K562 (cell line): Measurements from ENCODE around the gene ANO8. TPM values are rescaled to one million over a fixed set of nuclear protein-coding genes. Genes with fewer than 3 reads are reported as not detected.

Experiments
- CBX1 ChIP-seq: sonication (generic); IDR thresholded peaks from 2 replicates; pipeline ENCODE4 v1.6.1; 2016; ENCODE audit warnings: antibody characterized with exemption, low read depth, mild to moderate bottlenecking
- GATA2 ChIP-seq: sonication (generic); formaldehyde crosslinking; IDR thresholded peaks from 2 replicates; pipeline ENCODE4 v1.4.0; 2020; ENCODE audit warnings: mild to moderate bottlenecking, missing genetic modification reagents
- KLF13 ChIP-seq: fragments of 450-650 bp; IDR thresholded peaks from 2 replicates; pipeline ENCODE4 v1.6.1; 2016; ENCODE audit warnings: missing genetic modification characterization, low read depth, mild to moderate bottlenecking, missing compliant biosample characterization, moderate library complexity, borderline replicate concordance
- NELFE ChIP-seq: IDR thresholded peaks from 2 replicates; pipeline ENCODE4 v1.6.1; 2011; ENCODE audit warnings: mild to moderate bottlenecking; ENCODE audit not compliant: insufficient read depth, insufficient read length
- PML ChIP-seq: IDR thresholded peaks from 2 replicates; pipeline ENCODE4 v1.6.1; 2012; ENCODE audit warnings: low read length, inconsistent platforms
- RNF2 ChIP-seq: sonication (generic); IDR thresholded peaks from 2 replicates; pipeline ENCODE4 v1.6.1; 2016
- SIN3A ChIP-seq, 2 experiments: fragments of 150-350 bp in 1 of 2; IDR thresholded peaks; 2 replicates each; pipeline ENCODE4 v1.6.1; 2011 to 2016; ENCODE audit warnings: borderline replicate concordance in 2 of 2, low read depth in 2 of 2, low read length in 2 of 2, mild to moderate bottlenecking in 2 of 2, moderate library complexity in 2 of 2; ENCODE audit not compliant: control insufficient read depth in 1 of 2
- SMARCA4 ChIP-seq: fragments of 450-650 bp; IDR thresholded peaks from 2 replicates; pipeline ENCODE4 v1.6.1; 2016
- SRSF9 ChIP-seq: fragments of 200-400 bp; formaldehyde crosslinking; IDR thresholded peaks from 2 replicates; pipeline ENCODE4 v1.6.1; 2017; ENCODE audit warnings: low read depth, low read length, borderline replicate concordance
- TOE1 ChIP-seq, 2 experiments: fragments of 450-650 bp in 1 of 2; sonication (generic) in 1 of 2; formaldehyde crosslinking in 1 of 2; IDR thresholded peaks; 2 replicates each; pipeline versions ENCODE4 v1.7.1 to v1.8.0; 2016 to 2022; ENCODE audit warnings: borderline replicate concordance in 2 of 2, mild to moderate bottlenecking in 2 of 2, antibody characterized with exemption in 1 of 2, inconsistent platforms in 1 of 2, low read depth in 1 of 2, missing genetic modification reagents in 1 of 2, moderate library complexity in 1 of 2
- ZNF354B ChIP-seq: fragments of 250-450 bp; sonication (Bioruptor Pico); IDR thresholded peaks from 2 replicates; pipeline ENCODE4 v1.4.0; 2020
- ZNF696 ChIP-seq: fragments of 250-450 bp; sonication (Bioruptor Pico); conservative IDR thresholded peaks from 2 replicates; pipeline ENCODE4 v1.4.0; 2020; ENCODE audit warnings: mild to moderate bottlenecking, moderate library complexity
- ZNF79 ChIP-seq: fragments of 250-450 bp; sonication (Bioruptor Pico); IDR thresholded peaks from 2 replicates; pipeline ENCODE4 v1.4.0; 2020; ENCODE audit warnings: low read depth, mild to moderate bottlenecking, moderate library complexity
- ZNF830 ChIP-seq: fragments of 250-450 bp; sonication (Bioruptor Pico); IDR thresholded peaks from 2 replicates; pipeline ENCODE4 v1.5.0; 2021; ENCODE audit warnings: mild to moderate bottlenecking
- polyA plus RNA-seq, 8 experiments: library from polyadenylated mRNA; depleted of rRNA in 4 of 8; stranded (reverse) in 5 of 8; unstranded in 3 of 8; fragments of >200 nt; fragmentation: Nextera tagmentation in 2 of 8; fragmentation: Illumina TruSeq in 1 of 8; extraction: Ambion mirVana in 2 of 8; extraction: Trizol in 1 of 8; gene quantifications; 2 replicates each; pipeline versions ENCODE4 v1.2.1 to v1.2.3, GENCODE V29; 2011 to 2014; ENCODE audit warnings: inconsistent platforms in 1 of 8, missing spikeins in 1 of 8
- total RNA-seq, 7 experiments: library from RNA; depleted of rRNA in 6 of 7; stranded (reverse); fragments of >200 nt in 6 of 7; fragmentation: Illumina TruSeq in 2 of 7; extraction: Trizol in 2 of 7; gene quantifications; 2 replicates each; pipeline versions ENCODE4 v1.2.1 to v1.2.3, GENCODE V29; 2011 to 2021; ENCODE audit warnings: low replicate concordance in 1 of 7
- TF ChIP-seq, protein P1 (sequence below): fragments of 450-650 bp; IDR thresholded peaks from 2 replicates; pipeline ENCODE4 v1.6.1; 2016; ENCODE audit warnings: missing biosample characterization, missing genetic modification characterization
- TF ChIP-seq, protein P2 (sequence below), 2 experiments: fragments of 450-650 bp in 1 of 2; IDR thresholded peaks; 2 replicates each; pipeline ENCODE4 v1.6.1; 2011 to 2017; ENCODE audit warnings: low read depth in 2 of 2, antibody characterized with exemption in 1 of 2, borderline replicate concordance in 1 of 2, low read length in 1 of 2, mild to moderate bottlenecking in 1 of 2, mixed read lengths in 1 of 2; ENCODE audit not compliant: control insufficient read depth in 1 of 2

Gene ANO8
- total and polyA plus RNA-seq, 9 of the 15 experiments (the other 6 are each of a cell fraction or from before 2014, with no cell fraction given) = 0.07 to 7.6 (median 2.3) TPM; not detected in 1

DNA sequence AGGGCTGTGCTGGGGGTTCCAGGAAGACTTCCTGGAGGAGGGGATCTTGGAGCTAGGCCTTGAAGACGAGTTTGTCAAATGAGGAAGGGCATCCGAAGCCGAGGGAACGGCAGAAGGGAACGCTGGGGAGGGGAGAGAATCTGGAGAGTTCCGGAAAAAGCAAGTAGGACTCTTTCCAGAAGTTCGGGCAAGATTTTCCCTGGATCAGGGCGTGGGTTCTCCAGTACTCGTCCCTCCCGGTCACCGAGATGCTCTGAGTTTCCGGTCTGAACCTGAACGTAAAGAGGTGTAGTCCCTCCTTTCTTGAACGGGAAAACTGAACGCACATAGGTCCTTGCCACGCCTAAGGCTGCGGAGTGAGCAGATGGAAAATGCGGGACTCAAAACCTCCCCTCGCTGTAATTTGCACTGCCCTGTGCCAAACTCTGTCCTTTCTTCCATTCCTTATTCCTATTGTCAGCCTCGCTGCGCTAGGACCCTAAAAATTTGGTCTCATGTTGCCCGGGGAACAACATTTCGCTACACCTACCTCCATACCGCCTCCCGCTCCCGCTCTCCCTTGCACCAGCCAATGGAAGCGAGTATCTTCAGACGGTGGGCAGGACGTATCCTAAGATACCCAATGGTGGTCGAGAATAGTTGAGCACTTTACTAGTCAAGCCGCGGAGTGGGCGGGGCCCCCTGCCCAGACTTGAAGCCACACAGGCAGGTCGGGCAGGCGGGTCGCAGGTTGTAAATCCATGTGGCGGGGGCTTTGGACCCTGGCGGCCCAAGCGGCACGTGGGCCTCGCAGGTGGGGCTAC lies 2.4 kb upstream of the ANO8 start, which contains the start of gene GTPBP3 (continued):
- TF ChIP-seq SIN3A (IDR thresholded peaks at IDR 0.05; ENCODE audit: borderline replicate concordance in 2 of 2, control insufficient read depth in 1 of 2, low read depth in 2 of 2, low read length in 2 of 2) = peak; percentile 65; a peak in 3 of 4 replicates
- TF ChIP-seq, protein P1, sequence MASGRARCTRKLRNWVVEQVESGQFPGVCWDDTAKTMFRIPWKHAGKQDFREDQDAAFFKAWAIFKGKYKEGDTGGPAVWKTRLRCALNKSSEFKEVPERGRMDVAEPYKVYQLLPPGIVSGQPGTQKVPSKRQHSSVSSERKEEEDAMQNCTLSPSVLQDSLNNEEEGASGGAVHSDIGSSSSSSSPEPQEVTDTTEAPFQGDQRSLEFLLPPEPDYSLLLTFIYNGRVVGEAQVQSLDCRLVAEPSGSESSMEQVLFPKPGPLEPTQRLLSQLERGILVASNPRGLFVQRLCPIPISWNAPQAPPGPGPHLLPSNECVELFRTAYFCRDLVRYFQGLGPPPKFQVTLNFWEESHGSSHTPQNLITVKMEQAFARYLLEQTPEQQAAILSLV = no peak
- TF ChIP-seq KLF13 (tag) = no peak; the same call in 1 of the 2 replicates
- no peak for TF ChIP-seq ZNF354B (CRISPR knock-in tag)
- peak; percentile 95 for TF ChIP-seq TOE1 (IDR thresholded peaks at IDR 0.05; ENCODE audit: borderline replicate concordance)
- TF ChIP-seq TOE1 (CRISPR knock-in tag; IDR thresholded peaks at IDR 0.05; ENCODE audit: borderline replicate concordance, low read depth) = no peak; the same call in 1 of the 2 replicates
- no peak for TF ChIP-seq ZNF79 (CRISPR knock-in tag)
- 0 out of 2 replicates have a peak, but pooled peaks have one; percentile 24 for TF ChIP-seq SMARCA4
- TF ChIP-seq PML = peak; percentile 49; the same call in 1 of the 2 replicates
- no peak for TF ChIP-seq NELFE
- no peak for TF ChIP-seq SRSF9
- TF ChIP-seq, protein P2, sequence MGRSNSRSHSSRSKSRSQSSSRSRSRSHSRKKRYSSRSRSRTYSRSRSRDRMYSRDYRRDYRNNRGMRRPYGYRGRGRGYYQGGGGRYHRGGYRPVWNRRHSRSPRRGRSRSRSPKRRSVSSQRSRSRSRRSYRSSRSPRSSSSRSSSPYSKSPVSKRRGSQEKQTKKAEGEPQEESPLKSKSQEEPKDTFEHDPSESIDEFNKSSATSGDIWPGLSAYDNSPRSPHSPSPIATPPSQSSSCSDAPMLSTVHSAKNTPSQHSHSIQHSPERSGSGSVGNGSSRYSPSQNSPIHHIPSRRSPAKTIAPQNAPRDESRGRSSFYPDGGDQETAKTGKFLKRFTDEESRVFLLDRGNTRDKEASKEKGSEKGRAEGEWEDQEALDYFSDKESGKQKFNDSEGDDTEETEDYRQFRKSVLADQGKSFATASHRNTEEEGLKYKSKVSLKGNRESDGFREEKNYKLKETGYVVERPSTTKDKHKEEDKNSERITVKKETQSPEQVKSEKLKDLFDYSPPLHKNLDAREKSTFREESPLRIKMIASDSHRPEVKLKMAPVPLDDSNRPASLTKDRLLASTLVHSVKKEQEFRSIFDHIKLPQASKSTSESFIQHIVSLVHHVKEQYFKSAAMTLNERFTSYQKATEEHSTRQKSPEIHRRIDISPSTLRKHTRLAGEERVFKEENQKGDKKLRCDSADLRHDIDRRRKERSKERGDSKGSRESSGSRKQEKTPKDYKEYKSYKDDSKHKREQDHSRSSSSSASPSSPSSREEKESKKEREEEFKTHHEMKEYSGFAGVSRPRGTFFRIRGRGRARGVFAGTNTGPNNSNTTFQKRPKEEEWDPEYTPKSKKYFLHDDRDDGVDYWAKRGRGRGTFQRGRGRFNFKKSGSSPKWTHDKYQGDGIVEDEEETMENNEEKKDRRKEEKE (IDR thresholded peaks at IDR 0.05; ENCODE audit: borderline replicate concordance in 1 of 2, control insufficient read depth in 1 of 2, low read depth in 2 of 2, low read length in 1 of 2) = peak in 1 of 2 experiments; percentile 91; a peak in 1 of 4 replicates
- peak; percentile 70; the same call in 1 of the 2 replicates for TF ChIP-seq ZNF830 (CRISPR knock-in tag)
- TF ChIP-seq GATA2 (CRISPR knock-in tag) = no peak
- TF ChIP-seq ZNF696 (CRISPR knock-in tag) = no peak
- TF ChIP-seq RNF2 = peak; percentile 86
- no peak for TF ChIP-seq CBX1
